Measurements from ENCODE around the gene SAPCD2. TPM values are rescaled to one million over a fixed set of nuclear protein-coding genes. Genes with fewer than 3 reads are reported as not detected.
"Not testable (repeated sequence)": the region's sequence is repeated elsewhere in the genome, so short reads cannot be mapped to it uniquely, and the experiment has no call there.

The SAPCD2 gene
- total RNA-seq, 4 donors from 2014 or later = 0.27 to 1.0 (median 0.72) TPM

DNA sequence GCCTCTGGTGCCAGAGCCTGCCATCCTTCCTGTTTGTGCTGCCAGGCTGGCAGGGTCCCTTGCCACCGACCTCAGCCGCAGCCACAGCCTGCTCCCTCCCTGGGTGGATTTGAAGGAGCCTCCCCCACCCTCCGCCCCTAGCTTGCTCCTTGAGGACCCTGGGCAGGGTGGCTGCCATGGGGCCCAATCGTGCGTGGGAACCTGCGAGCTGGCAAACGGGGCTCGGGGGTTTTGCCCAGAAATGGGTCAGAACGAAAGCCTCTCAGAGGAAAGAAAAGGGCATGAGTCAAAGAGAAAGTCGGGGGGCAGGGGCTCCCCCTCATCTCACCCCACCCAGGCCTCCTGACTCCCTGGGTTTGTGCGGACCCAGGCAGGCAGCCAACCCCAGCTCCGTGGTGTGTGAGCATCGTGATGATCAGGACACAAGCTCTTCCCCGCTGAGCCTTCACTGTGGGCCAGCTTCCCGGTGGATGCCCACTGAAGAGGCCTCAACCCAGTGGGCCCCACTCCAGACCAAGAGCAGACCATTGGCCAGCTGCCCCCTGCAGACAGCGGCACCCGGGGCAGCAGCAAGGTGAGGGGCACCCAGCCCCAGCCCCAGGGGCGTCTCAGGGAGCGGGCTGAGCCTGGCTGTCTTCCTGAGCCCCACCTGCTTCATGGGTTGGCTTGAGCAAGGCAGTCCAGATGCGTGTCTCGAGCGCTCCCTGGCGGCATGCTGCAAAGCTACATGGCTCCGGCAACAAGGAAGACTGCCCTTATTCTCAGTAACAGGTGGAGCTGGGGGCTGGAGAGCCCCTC is 35.4 kb downstream of the SAPCD2 start:
- Histone ChIP-seq H3K4me3 (replicated peaks in 1 of 3) (no peak overlapping the region), H3K27ac (peak overlapping the region in 1 of 3 donors; percentile 49)

DNA sequence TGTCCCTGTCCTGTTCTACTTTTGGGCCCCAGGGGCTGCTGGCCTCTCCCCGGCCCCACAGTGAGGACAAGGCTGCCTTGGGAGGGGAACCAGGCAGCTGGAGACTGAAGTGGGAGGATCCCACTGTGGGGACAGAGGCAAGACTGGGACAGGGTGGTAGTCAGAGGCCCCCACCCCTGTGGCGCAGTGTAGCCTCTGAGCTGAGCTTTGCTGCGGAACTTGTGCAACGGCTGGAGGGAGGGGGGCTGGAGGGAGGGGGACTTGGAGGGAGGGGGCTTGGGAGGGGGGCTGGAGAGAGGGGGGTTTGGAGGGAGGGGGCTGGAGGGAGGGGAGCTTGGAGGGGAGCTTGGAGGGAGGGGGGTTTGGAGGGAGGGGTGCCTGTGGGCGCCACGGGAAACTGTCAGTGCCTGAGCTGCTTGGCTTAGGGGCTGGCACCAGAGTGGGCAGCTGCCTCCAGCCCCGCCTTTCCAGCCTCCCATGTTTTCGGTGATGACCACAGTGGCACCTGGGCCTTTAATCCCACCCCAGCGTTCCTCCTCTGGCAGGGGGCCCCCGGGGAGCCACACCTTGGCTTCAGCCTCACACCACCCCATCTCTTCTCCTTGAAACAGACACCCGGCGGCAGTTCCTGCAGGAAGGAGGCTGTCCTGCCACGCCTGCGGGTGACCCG is 36.2 kb downstream of the SAPCD2 start:
- intact Hi-C loops (cut with DNase I) = loop anchor here (5.0 to 10.0 kb wide), 2 partner anchors 189 to 247 kb away; partner anchors contain the start of genes AJM1 and PHPT1
- peaks cover 17 to 29% of the 10 kb centered on the region in 2 donors for H3K4me1 ChIP-seq
- TF ChIP-seq CTCF (IDR thresholded peaks at IDR 0.05) (no peak), POLR2A (IDR thresholded peaks at IDR 0.05) (no peak)
- no peaks in the 10 kb centered on the region for H3K27me3 ChIP-seq
- H3K27ac ChIP-seq = peak overlapping the region in 1 of 3 donors; percentile 49
- DNase-seq = no peak
- no peak overlapping the region for H3K4me3 ChIP-seq (replicated peaks in 1 of 3)
- H3K36me3 ChIP-seq = peaks cover 0 to under 1% of the 10 kb centered on the region in 2 donors
- 46 to 48% methylated on average over 9 to 12 of the region's 15 CpGs for WGBS, 2 donors
- no peaks in the 10 kb centered on the region for H3K9me3 ChIP-seq

More for the DNA sequence above, 35.4 kb downstream of the SAPCD2 start:
- Histone ChIP-seq H3K4me1 (peaks cover 10 to 23% of the 10 kb centered on the region in 2 donors), H3K9me3 (no peaks in the 10 kb centered on the region), H3K36me3 (peaks cover 0 to 8% of the 10 kb centered on the region in 2 donors), H3K27me3 (no peaks in the 10 kb centered on the region)
- intact Hi-C loops (cut with DNase I) = loop anchor here (5.0 to 10.0 kb wide), 2 partner anchors 190 to 248 kb away; partner anchors contain the start of genes AJM1 and PHPT1
- WGBS, 2 donors = 1 to 11% methylated on average over 7 to 18 of the region's 24 CpGs
- peak; percentile 82 to 84 for DNase-seq
- TF ChIP-seq POLR2A (IDR thresholded peaks at IDR 0.05) = no peak
- peak; percentile 79 to 94 (median 89) for TF ChIP-seq CTCF (IDR thresholded peaks at IDR 0.05)

DNA sequence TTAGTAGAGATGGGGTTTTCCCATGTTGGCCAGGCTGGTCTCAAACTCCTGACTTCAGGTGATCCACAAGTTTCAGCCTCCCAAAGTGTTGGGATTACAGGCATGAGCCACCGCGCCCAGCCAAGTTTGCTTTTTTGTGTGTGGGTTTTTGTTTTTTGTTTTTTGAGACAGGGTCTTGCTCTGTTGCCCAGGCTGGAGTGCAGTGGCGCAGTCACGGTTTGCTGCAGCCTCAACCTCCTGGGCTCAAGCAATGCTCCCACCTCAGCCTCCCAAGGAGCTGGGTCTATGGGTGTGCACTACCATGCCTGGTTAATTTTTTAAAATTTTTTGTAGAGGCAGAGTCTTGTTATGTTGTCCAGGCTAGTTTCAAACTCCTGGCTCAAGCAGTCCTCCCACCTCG is 36.9 kb downstream of the SAPCD2 start:
- WGBS, 2 donors = 95 to 96% methylated on average over 5 of the region's 5 CpGs
- peaks cover 21 to 36% of the 10 kb centered on the region in 2 donors for H3K4me1 ChIP-seq
- H3K36me3 ChIP-seq; H3K9me3 ChIP-seq; H3K4me3 ChIP-seq (replicated peaks in 1 of 3); H3K27me3 ChIP-seq; H3K27ac ChIP-seq; DNase-seq: not testable (repeated sequence)
- intact Hi-C loops (cut with DNase I) = loop anchor here (5.0 to 10.0 kb wide), 2 partner anchors 189 to 246 kb away; partner anchors contain the start of genes AJM1 and PHPT1

GRCh38 chr9:137032858-137033257 is 37.5 kb downstream of the SAPCD2 start:
- no peak for DNase-seq

More at GRCh38 chr9:137032858-137033257, 37.5 kb downstream of the SAPCD2 start:
- no peaks in the 10 kb centered on the region for H3K9me3 ChIP-seq
- H3K27me3 ChIP-seq = no peaks in the 10 kb centered on the region
- no peaks in the 10 kb centered on the region for H3K36me3 ChIP-seq
- intact Hi-C loops (cut with DNase I) = loop anchor here (5.0 to 10.0 kb wide), 2 partner anchors 188 to 246 kb away; partner anchors contain the start of genes AJM1 and PHPT1
- no peak overlapping the region for H3K27ac ChIP-seq
- 88 to 96% methylated on average over 4 to 9 of the region's 10 CpGs for WGBS, 2 donors
- TF ChIP-seq CTCF (IDR thresholded peaks at IDR 0.05) (no peak), POLR2A (IDR thresholded peaks at IDR 0.05) (no peak)
- H3K4me3 ChIP-seq (replicated peaks in 1 of 3) = no peak overlapping the region
- H3K4me1 ChIP-seq = peaks cover 21 to 37% of the 10 kb centered on the region in 2 donors
